GM23338 (cell line): Measurements from ENCODE around the gene RPS14. TPM values are rescaled to one million over a fixed set of nuclear protein-coding genes. Genes with fewer than 3 reads are reported as not detected.

ENCODE experiments used
- ATAC-seq: fragments of 200-7000 bp; cut with Tn5 transposase; 3 replicates; pipeline ENCODE4 v1.9.1; 2020
- DNase-seq: peaks from one replicate; pipeline ENCODE4 v3.0.0-alpha.2; 2015; ENCODE audit warnings: low spot score
- H2AFZ ChIP-seq: fragments of 200-600 bp; sonication (generic); 2 replicates; pipeline ENCODE4 v1.8.0; 2016; ENCODE audit warnings: antibody characterized with exemption, mild to moderate bottlenecking, moderate library complexity
- H3F3A ChIP-seq: fragments of 200-600 bp; sonication (generic); replicated peaks from 2 replicates; pipeline ENCODE4 v1.8.0; 2017; ENCODE audit warnings: antibody characterized with exemption, mixed run types, low read depth
- H3K27ac ChIP-seq: fragments of 200-600 bp; sonication (generic); 2 replicates; pipeline ENCODE4 v1.6.1; 2016; ENCODE audit warnings: low read depth
- H3K27me3 ChIP-seq: fragments of 200-600 bp; sonication (generic); 2 replicates; pipeline ENCODE4 v1.8.0; 2016; ENCODE audit warnings: mild to moderate bottlenecking, mixed run types, moderate library complexity; ENCODE audit not compliant: insufficient read depth
- H3K36me3 ChIP-seq: fragments of 200-600 bp; sonication (generic); 2 replicates; pipeline ENCODE4 v1.8.0; 2016; ENCODE audit warnings: mild to moderate bottlenecking; ENCODE audit not compliant: insufficient read depth
- H3K4me1 ChIP-seq: fragments of 200-600 bp; sonication (generic); 2 replicates; pipeline ENCODE4 v1.8.0; 2016; ENCODE audit warnings: mild to moderate bottlenecking, moderate library complexity; ENCODE audit not compliant: insufficient read depth
- H3K4me2 ChIP-seq: fragments of 200-600 bp; sonication (generic); 2 replicates; pipeline ENCODE4 v1.7.1; 2017; ENCODE audit warnings: mixed run types
- H3K4me3 ChIP-seq: fragments of 200-600 bp; sonication (generic); 2 replicates; pipeline ENCODE4 v1.6.1; 2016; ENCODE audit warnings: mixed run types
- H3K79me2 ChIP-seq: fragments of 200-600 bp; sonication (generic); replicated peaks from 2 replicates; pipeline ENCODE4 v1.8.0; 2017; ENCODE audit warnings: mild to moderate bottlenecking; ENCODE audit not compliant: insufficient read depth
- H3K9me2 ChIP-seq: fragments of 200-600 bp; sonication (generic); 2 replicates; pipeline ENCODE4 v1.8.0; 2017; ENCODE audit not compliant: insufficient read depth
- H4K20me1 ChIP-seq: fragments of 200-600 bp; sonication (generic); replicated peaks from 2 replicates; pipeline ENCODE4 v1.8.0; 2017; ENCODE audit warnings: mild to moderate bottlenecking; ENCODE audit not compliant: insufficient read depth
- H3K27ac Mint-ChIP-seq: 2 replicates; pipeline ENCODE4 v1.8.0; 2020; ENCODE audit warnings: inconsistent platforms, mild to moderate bottlenecking, moderate library complexity, mixed read lengths
- H3K27me3 Mint-ChIP-seq: 3 replicates; pipeline ENCODE4 v1.8.0; 2022; ENCODE audit warnings: low read depth, mild to moderate bottlenecking, moderate library complexity, mixed read lengths, inconsistent platforms; ENCODE audit not compliant: insufficient read depth, poor library complexity
- H3K36me3 Mint-ChIP-seq: 3 replicates; pipeline ENCODE4 v1.8.0; 2021; ENCODE audit warnings: low read depth, mild to moderate bottlenecking, inconsistent platforms, moderate library complexity, mixed read lengths
- H3K4me1 Mint-ChIP-seq: 3 replicates; pipeline ENCODE4 v1.8.0; 2020; ENCODE audit warnings: mild to moderate bottlenecking, inconsistent platforms, mixed read lengths
- H3K4me3 Mint-ChIP-seq: 3 replicates; pipeline ENCODE4 v1.8.0; 2021; ENCODE audit warnings: moderate library complexity, mild to moderate bottlenecking, inconsistent platforms, mixed read lengths
- H3K9me3 Mint-ChIP-seq: 3 replicates; pipeline ENCODE4 v1.8.0; 2020; ENCODE audit warnings: moderate library complexity, mild to moderate bottlenecking, inconsistent platforms, mixed read lengths
- EZH2 ChIP-seq: fragments of 200-600 bp; sonication (generic); IDR thresholded peaks from one replicate; pipeline ENCODE4 v1.8.0; 2017; ENCODE audit warnings: antibody characterized with exemption, mild to moderate bottlenecking, low read depth; ENCODE audit not compliant: unreplicated experiment
- EZH2phosphoT487 ChIP-seq: fragments of 200-600 bp; sonication (generic); IDR thresholded peaks from one replicate; pipeline ENCODE4 v1.8.1; 2018; ENCODE audit warnings: antibody characterized with exemption; ENCODE audit not compliant: unreplicated experiment
- JUNB ChIP-seq: IDR thresholded peaks from one replicate; pipeline ENCODE4 v1.6.1; 2016; ENCODE audit warnings: antibody characterized with exemption; ENCODE audit not compliant: unreplicated experiment
- POLR2AphosphoS5 ChIP-seq: IDR thresholded peaks from 2 replicates; pipeline ENCODE4 v1.6.1; 2016; ENCODE audit warnings: antibody characterized with exemption, low read depth
- polyA plus RNA-seq: library from polyadenylated mRNA; unstranded; fragments of >200 nt; fragmentation: Nextera tagmentation; extraction: Ambion mirVana; gene quantifications from 2 replicates; pipeline ENCODE4 v1.2.1, GENCODE V29; 2016
- total RNA-seq: library from RNA; depleted of rRNA; stranded (reverse); fragments of >200 nt; shearing (Covaris generic); gene quantifications from 2 replicates; pipeline ENCODE4 v1.2.3, GENCODE V29; 2014
- TF ChIP-seq, protein P1 (sequence below), 2 experiments: fragments of 200-600 bp in 1 of 2; sonication (generic) in 1 of 2; conservative IDR thresholded peaks; 2 replicates each; pipeline versions ENCODE4 v1.5.1 to v1.6.1; 2016 to 2017; ENCODE audit warnings: antibody characterized with exemption in 2 of 2, low read depth in 2 of 2, mild to moderate bottlenecking in 2 of 2, moderate library complexity in 1 of 2

RPS14 gene
- total and polyA plus RNA-seq, 2 experiments from 2014 or later: 1,443 to 2,790 TPM

DNA sequence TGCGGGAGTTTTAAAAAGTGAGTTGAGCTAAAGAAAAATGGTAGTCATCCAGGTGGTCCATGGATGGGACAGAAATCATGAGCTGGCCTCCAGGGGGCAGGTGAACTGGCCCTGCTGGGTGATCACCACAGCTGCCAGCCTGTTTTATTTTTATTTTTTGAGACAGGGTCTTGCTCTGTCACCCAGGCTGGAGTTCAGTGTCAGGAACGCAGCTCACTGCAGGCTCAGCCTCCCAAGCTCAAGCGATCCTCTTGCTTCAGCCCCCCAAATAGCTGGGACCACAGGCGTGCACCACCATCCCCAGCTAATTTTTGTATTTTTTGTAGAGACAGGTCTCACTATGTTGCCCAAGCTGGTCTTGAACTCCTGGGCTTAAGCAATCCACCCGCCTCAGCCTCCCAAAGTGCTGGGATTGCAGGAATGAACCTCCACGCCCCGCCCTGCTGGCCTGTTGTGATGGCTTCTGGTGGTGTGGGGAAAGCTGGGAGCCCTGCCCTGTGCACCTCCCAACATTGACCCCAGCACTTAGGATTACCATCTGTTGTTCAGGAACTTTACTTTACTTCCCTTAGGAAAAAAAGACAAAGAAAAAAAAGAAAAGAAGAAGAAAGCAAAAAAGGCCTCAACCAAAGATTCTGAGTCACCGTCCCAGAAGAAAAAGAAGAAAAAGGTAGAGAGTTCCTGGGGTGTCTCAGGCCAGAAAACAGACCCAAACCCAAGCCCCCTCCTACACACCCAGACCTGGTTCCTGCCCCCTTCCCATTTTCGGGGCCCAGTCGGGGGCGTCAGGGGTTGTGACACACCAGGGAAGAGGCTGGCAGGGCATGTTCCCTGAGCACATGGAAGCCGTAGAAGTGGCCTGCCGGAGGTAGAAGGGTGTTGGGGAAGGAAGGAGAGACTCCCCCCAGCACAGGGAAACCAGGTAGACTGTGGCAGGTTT lies 51.5 kb downstream of the RPS14 start:
- no peak overlapping the region for H3K27ac ChIP-seq
- H3K27me3 ChIP-seq: no peaks in the 10 kb centered on the region
- no peaks in the 10 kb centered on the region for H3K79me2 ChIP-seq
- 0 out of 2 replicates have a peak, but pooled peaks cover 7% of the 10 kb centered on the region for H3F3A ChIP-seq
- H3K4me3 Mint-ChIP-seq: peak overlapping the region; percentile 5; the same call in 1 of the 3 replicates
- ATAC-seq: peak; percentile 6; the same call in 2 of the 3 replicates
- H3K9me3 Mint-ChIP-seq: no peaks in the 10 kb centered on the region; the same call in 2 of the 3 replicates
- no peak for DNase-seq
- no peak overlapping the region for H3K4me2 ChIP-seq
- peaks cover 85% of the 10 kb centered on the region for H3K36me3 Mint-ChIP-seq
- H3K27me3 Mint-ChIP-seq: peaks cover 13% of the 10 kb centered on the region
- H3K9me2 ChIP-seq: no peaks in the 10 kb centered on the region
- H3K4me1 Mint-ChIP-seq: no peaks in the 10 kb centered on the region; the same call in 2 of the 3 replicates
- H3K36me3 ChIP-seq: peaks cover 21% of the 10 kb centered on the region
- no peak overlapping the region for H3K27ac Mint-ChIP-seq
- TF ChIP-seq, protein P1, sequence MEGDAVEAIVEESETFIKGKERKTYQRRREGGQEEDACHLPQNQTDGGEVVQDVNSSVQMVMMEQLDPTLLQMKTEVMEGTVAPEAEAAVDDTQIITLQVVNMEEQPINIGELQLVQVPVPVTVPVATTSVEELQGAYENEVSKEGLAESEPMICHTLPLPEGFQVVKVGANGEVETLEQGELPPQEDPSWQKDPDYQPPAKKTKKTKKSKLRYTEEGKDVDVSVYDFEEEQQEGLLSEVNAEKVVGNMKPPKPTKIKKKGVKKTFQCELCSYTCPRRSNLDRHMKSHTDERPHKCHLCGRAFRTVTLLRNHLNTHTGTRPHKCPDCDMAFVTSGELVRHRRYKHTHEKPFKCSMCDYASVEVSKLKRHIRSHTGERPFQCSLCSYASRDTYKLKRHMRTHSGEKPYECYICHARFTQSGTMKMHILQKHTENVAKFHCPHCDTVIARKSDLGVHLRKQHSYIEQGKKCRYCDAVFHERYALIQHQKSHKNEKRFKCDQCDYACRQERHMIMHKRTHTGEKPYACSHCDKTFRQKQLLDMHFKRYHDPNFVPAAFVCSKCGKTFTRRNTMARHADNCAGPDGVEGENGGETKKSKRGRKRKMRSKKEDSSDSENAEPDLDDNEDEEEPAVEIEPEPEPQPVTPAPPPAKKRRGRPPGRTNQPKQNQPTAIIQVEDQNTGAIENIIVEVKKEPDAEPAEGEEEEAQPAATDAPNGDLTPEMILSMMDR (conservative IDR thresholded peaks at IDR 0.05; ENCODE audit: low read depth in 2 of 2): peak in 1 of 2 experiments; percentile 30; a peak in 2 of 4 replicates
- TF ChIP-seq JUNB (no peak), EZH2phosphoT487 (no peak), EZH2 (no peak)
- no peaks in the 10 kb centered on the region for H3K4me1 ChIP-seq
- no peak overlapping the region for H3K4me3 ChIP-seq
- no peak overlapping the region for H2AFZ ChIP-seq
- H4K20me1 ChIP-seq: peaks cover 7% of the 10 kb centered on the region; the same call in 1 of the 2 replicates

GRCh38 chr5:150397146-150397781 lies 52.3 kb downstream of the RPS14 start:
- no peaks in the 10 kb centered on the region; the same call in 2 of the 3 replicates for H3K4me1 Mint-ChIP-seq
- Histone ChIP-seq H3K4me2 (no peak overlapping the region), H3K36me3 (peaks cover 29% of the 10 kb centered on the region), H3K4me3 (no peak overlapping the region), H3K27ac (no peak overlapping the region), H3K79me2 (no peaks in the 10 kb centered on the region), H3F3A (0 out of 2 replicates have a peak, but pooled peaks cover 7% of the 10 kb centered on the region), H4K20me1 (peaks cover 7% of the 10 kb centered on the region; the same call in 1 of the 2 replicates), H3K4me1 (no peaks in the 10 kb centered on the region), H2AFZ (no peak overlapping the region), H3K27me3 (no peaks in the 10 kb centered on the region), H3K9me2 (no peaks in the 10 kb centered on the region)
- H3K36me3 Mint-ChIP-seq: peaks cover 88% of the 10 kb centered on the region
- H3K27ac Mint-ChIP-seq: no peak overlapping the region
- DNase-seq (peak; percentile 30), ATAC-seq (peak; percentile 11; the same call in 1 of the 3 replicates)
- TF ChIP-seq EZH2phosphoT487 (no peak), POLR2AphosphoS5 (no peak)
- TF ChIP-seq, protein P1 (conservative IDR thresholded peaks at IDR 0.05; ENCODE audit: low read depth in 2 of 2): peak in 1 of 2 experiments; percentile 39; a peak in 2 of 4 replicates
- no peaks in the 10 kb centered on the region for H3K9me3 Mint-ChIP-seq
- peaks cover 7% of the 10 kb centered on the region for H3K27me3 Mint-ChIP-seq
- no peak overlapping the region for H3K4me3 Mint-ChIP-seq
